Measurements from ENCODE around the gene ARMC5. TPM values are rescaled to one million over a fixed set of nuclear protein-coding genes. Genes with fewer than 3 reads are reported as not detected.

ARMC5 gene
- polyA plus RNA-seq, 2 of the 4 experiments (the other 2 are of a cell fraction): 3.2 to 6.1 TPM

DNA sequence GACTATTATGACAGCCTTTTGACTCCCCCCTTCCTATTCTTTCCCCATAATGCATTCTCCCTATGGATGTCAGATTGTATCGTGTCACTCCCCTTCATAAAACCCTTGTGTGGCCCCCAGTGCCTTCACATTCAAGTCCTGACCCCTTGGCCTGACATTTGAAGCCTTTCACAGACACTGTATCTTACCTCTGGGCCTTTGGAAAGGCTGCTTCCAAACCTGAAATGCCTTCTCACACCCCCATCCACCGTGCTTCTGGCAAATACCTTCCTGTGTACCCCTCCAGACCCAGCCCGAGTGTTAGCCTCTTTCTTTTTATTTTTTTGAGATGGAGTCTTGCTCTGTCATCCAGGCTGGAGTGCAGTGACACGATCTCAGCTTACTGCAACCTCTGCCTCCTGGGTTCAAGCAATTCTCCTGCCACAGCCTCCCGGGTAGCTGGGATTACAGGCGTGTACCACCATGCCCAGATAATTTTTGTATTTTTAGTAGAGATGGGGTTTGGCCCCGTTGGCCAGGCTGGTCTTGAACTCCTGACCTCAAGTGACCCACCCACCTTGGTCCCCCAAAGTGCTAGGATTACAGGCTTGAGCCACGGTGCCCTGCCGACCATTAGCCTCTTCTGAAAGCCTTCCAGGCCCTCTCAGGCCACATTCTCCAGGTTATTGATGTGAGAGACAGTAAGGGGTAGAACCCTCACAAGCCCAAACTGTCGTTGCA is 2.1 kb downstream of the ARMC5 start:
- H3K4me1 ChIP-seq: peaks cover 18% of the 10 kb centered on the region
- no peak for DNase-seq (ENCODE audit: low read depth in 1 of 2, low spot score in 1 of 2)
- no peak overlapping the region; the same call in 2 of the 3 replicates for H3K4me2 ChIP-seq
- no peak for FAIRE-seq
- no peak overlapping the region for H3K27ac ChIP-seq
- no peaks in the 10 kb centered on the region for H3K9me3 ChIP-seq
- WGBS (ENCODE audit: missing lambda C conversion rate): 68% methylated on average over 10 of the region's 10 CpGs
- H3K4me3 ChIP-seq: no peak overlapping the region
- ChIA-PET CTCF (interaction anchor here (1.0 to 7.9 kb wide), 21 partner anchors 9 to 508 kb away, joined by 3 to 52 read pairs (median 5); partner anchors contain the start of genes PYCARD, TGFB1I1 and ZNF843), POLR2A (interaction anchor here (1.0 to 2.3 kb wide), 8 partner anchors 8 to 413 kb away, joined by 3 to 23 read pairs (median 6); partner anchors contain the start of genes FUS, RUSF1, TGFB1I1 and ZNF267)
- ATAC-seq: no peak
- TF ChIP-seq ZSCAN20 (CRISPR knock-in tag; IDR thresholded peaks at IDR 0.05): no peak
- no peak for TF ChIP-seq CBX2 (IDR thresholded peaks at IDR 0.05; ENCODE audit: borderline replicate concordance, low read depth)
- TF ChIP-seq, protein P1, sequence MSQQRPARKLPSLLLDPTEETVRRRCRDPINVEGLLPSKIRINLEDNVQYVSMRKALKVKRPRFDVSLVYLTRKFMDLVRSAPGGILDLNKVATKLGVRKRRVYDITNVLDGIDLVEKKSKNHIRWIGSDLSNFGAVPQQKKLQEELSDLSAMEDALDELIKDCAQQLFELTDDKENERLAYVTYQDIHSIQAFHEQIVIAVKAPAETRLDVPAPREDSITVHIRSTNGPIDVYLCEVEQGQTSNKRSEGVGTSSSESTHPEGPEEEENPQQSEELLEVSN (IDR thresholded peaks at IDR 0.05; ENCODE audit: borderline replicate concordance, low read depth): no peak
- TF ChIP-seq POLR2AphosphoS2 (conservative IDR thresholded peaks at IDR 0.05; ENCODE audit: low read length): no peak
- TF ChIP-seq MAZ (IDR thresholded peaks at IDR 0.05; ENCODE audit: borderline replicate concordance, low read depth, low read length): no peak
- no peak for TF ChIP-seq EHMT2 (IDR thresholded peaks at IDR 0.05; ENCODE audit: low read depth)
- TF ChIP-seq, protein P2, sequence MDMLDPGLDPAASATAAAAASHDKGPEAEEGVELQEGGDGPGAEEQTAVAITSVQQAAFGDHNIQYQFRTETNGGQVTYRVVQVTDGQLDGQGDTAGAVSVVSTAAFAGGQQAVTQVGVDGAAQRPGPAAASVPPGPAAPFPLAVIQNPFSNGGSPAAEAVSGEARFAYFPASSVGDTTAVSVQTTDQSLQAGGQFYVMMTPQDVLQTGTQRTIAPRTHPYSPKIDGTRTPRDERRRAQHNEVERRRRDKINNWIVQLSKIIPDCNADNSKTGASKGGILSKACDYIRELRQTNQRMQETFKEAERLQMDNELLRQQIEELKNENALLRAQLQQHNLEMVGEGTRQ (IDR thresholded peaks at IDR 0.05): no peak
- TF ChIP-seq RNF2 (IDR thresholded peaks at IDR 0.05; ENCODE audit: borderline replicate concordance, low read depth): no peak
- TF ChIP-seq CBX8 (IDR thresholded peaks at IDR 0.05): no peak
- no peak for TF ChIP-seq HOXA7 (CRISPR knock-in tag; IDR thresholded peaks at IDR 0.05)
- no peak for TF ChIP-seq EP300 (IDR thresholded peaks at IDR 0.05)
- TF ChIP-seq ZNF302 (CRISPR knock-in tag; IDR thresholded peaks at IDR 0.05): no peak
- TF ChIP-seq KDM5A (IDR thresholded peaks at IDR 0.05): no peak
- no peak for TF ChIP-seq PHF8 (IDR thresholded peaks at IDR 0.05; ENCODE audit: borderline replicate concordance, low read depth)
- no peak for TF ChIP-seq TFCP2L1 (CRISPR knock-in tag; IDR thresholded peaks at IDR 0.05)
- no peak for TF ChIP-seq NPAS2 (CRISPR knock-in tag; IDR thresholded peaks at IDR 0.05; ENCODE audit: borderline replicate concordance)
- no peak for TF ChIP-seq HEYL (CRISPR knock-in tag; IDR thresholded peaks at IDR 0.05)
- TF ChIP-seq ZFP36 (IDR thresholded peaks at IDR 0.05; ENCODE audit: borderline replicate concordance, partially characterized antibody): no peak
- no peak for TF ChIP-seq MYC (IDR thresholded peaks at IDR 0.05; ENCODE audit: borderline replicate concordance, low read length)
- TF ChIP-seq, protein P3, sequence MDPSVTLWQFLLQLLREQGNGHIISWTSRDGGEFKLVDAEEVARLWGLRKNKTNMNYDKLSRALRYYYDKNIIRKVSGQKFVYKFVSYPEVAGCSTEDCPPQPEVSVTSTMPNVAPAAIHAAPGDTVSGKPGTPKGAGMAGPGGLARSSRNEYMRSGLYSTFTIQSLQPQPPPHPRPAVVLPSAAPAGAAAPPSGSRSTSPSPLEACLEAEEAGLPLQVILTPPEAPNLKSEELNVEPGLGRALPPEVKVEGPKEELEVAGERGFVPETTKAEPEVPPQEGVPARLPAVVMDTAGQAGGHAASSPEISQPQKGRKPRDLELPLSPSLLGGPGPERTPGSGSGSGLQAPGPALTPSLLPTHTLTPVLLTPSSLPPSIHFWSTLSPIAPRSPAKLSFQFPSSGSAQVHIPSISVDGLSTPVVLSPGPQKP (IDR thresholded peaks at IDR 0.05; ENCODE audit: low read depth, low read length): no peak

DNA sequence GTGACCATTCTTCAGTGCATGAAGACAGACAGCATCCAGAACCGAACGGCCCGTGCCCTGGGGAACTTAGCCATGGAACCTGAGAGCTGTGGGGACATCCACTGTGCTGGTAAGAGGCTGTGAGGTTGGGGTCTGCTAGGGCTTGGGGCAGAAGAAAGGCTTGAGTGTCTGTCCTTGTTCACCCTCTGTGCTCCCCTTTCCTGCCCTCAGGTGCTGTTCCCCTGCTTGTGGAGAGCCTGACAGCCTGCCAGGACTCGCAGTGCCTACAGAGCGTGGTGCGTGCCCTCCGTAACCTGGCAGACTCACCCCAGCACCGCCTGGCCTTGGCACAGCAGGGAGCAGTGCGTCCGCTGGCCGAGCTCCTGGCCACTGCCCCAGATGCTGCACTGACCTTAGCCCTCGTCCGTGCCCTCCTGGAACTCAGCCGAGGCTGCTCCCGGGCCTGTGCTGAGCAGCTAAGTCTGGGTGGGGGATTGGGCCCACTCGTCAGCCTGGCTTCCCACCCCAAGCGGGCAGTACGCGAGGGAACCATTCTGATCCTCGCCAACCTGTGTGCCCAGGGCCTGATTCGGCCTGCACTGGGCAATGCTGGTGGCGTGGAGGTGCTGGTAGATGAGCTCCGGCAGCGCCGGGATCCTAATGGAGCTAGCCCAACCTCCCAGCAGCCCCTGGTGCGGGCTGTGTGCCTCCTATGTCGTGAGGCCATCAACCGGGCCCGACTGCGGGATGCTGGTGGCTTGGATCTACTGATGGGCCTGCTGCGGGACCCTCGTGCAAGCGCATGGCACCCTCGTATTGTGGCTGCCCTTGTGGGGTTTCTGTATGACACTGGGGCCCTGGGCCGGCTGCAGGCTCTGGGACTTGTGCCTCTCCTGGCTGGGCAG is 2.9 kb downstream of the ARMC5 start:
- no peak for TF ChIP-seq SMC3 (IDR thresholded peaks at IDR 0.05)
- TF ChIP-seq, protein P4, sequence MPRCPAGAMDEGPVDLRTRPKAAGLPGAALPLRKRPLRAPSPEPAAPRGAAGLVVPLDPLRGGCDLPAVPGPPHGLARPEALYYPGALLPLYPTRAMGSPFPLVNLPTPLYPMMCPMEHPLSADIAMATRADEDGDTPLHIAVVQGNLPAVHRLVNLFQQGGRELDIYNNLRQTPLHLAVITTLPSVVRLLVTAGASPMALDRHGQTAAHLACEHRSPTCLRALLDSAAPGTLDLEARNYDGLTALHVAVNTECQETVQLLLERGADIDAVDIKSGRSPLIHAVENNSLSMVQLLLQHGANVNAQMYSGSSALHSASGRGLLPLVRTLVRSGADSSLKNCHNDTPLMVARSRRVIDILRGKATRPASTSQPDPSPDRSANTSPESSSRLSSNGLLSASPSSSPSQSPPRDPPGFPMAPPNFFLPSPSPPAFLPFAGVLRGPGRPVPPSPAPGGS (IDR thresholded peaks at IDR 0.05): no peak
- TF ChIP-seq RAD21 (conservative IDR thresholded peaks at IDR 0.05 in 1 of 2, IDR thresholded peaks at IDR 0.05 in 1 of 2): no peak
- TF ChIP-seq, protein P3 (IDR thresholded peaks at IDR 0.05; ENCODE audit: low read depth, low read length): no peak
- no peak for TF ChIP-seq MAFK (IDR thresholded peaks at IDR 0.05; ENCODE audit: partially characterized antibody)
- ChIA-PET CTCF (interaction anchor here (1.0 to 7.9 kb wide), 8 partner anchors 10 to 481 kb away, joined by 3 to 52 read pairs (median 4); partner anchors contain the start of gene ZNF843), POLR2A (interaction anchor here (2.1 kb wide), 1 partner anchor 46 kb away, joined by 8 read pairs; the partner anchor contains the start of gene RUSF1)
- ATAC-seq (no peak), DNase-seq (ENCODE audit: low read depth in 1 of 2, low spot score in 1 of 2) (no peak), FAIRE-seq (no peak)
- Histone ChIP-seq H3K4me3 (no peak overlapping the region), H3K9me3 (no peaks in the 10 kb centered on the region), H3K27ac (no peak overlapping the region), H3K4me2 (no peak overlapping the region), H3K4me1 (peaks cover 10% of the 10 kb centered on the region)
- WGBS (ENCODE audit: missing lambda C conversion rate): 90% methylated on average over 13 of the region's 35 CpGs

Measured in A549 (cell line).